Liver (tissue), 3 donors: Measurements from ENCODE around the gene RUFY1.

ENCODE experiments used
- EGR1 ChIP-seq, 2 donors: IDR thresholded peaks; 2 replicates each; pipeline ENCODE4 v1.6.1; 2016 to 2018; ENCODE audit warnings: antibody characterized with exemption in 2 of 2, low read depth in 2 of 2
- FOXA1 ChIP-seq: IDR thresholded peaks from 2 replicates; pipeline ENCODE4 v1.6.1; 2016; ENCODE audit warnings: antibody characterized with exemption
- GABPA ChIP-seq, 2 donors: IDR thresholded peaks in 1 of 2; conservative IDR thresholded peaks in 1 of 2; 2 replicates each; pipeline ENCODE4 v1.6.1; 2016; ENCODE audit warnings: antibody characterized with exemption in 2 of 2, mild to moderate bottlenecking in 1 of 2, moderate library complexity in 1 of 2
- HNF4G ChIP-seq: IDR thresholded peaks from 2 replicates; pipeline ENCODE4 v1.6.1; 2016; ENCODE audit warnings: antibody characterized with exemption
- JUND ChIP-seq, 2 donors: IDR thresholded peaks; 2 replicates each; pipeline ENCODE4 v1.6.1; 2016; ENCODE audit warnings: antibody characterized with exemption in 2 of 2
- MAX ChIP-seq: IDR thresholded peaks from 2 replicates; pipeline ENCODE4 v1.6.1; 2016; ENCODE audit warnings: antibody characterized with exemption
- NR2F2 ChIP-seq: IDR thresholded peaks from 2 replicates; pipeline ENCODE4 v1.6.1; 2016; ENCODE audit warnings: antibody characterized with exemption
- SP1 ChIP-seq: IDR thresholded peaks from 2 replicates; pipeline ENCODE4 v1.6.1; 2018; ENCODE audit warnings: antibody characterized with exemption, mild to moderate bottlenecking
- TAF1 ChIP-seq: conservative IDR thresholded peaks from 2 replicates; pipeline ENCODE4 v1.6.1; 2016; ENCODE audit warnings: antibody characterized with exemption, mild to moderate bottlenecking
- YY1 ChIP-seq: IDR thresholded peaks from 2 replicates; pipeline ENCODE4 v1.6.1; 2016; ENCODE audit warnings: antibody characterized with exemption, mild to moderate bottlenecking
- TF ChIP-seq, protein P1 (sequence below): fragments of 150-350 bp; IDR thresholded peaks from 2 replicates; pipeline ENCODE4 v1.5.1; 2017; ENCODE audit warnings: improper control_type of control experiment, low read depth, low read length; ENCODE audit not compliant: missing input control
- TF ChIP-seq, protein P2 (sequence below): IDR thresholded peaks from 2 replicates; pipeline ENCODE4 v1.6.1; 2016; ENCODE audit warnings: antibody characterized with exemption, mild to moderate bottlenecking
- TF ChIP-seq, protein P3 (sequence below): IDR thresholded peaks from 2 replicates; pipeline ENCODE4 v1.6.1; 2016; ENCODE audit warnings: antibody characterized with exemption
- donor health status: healthy.
- donor health status: healthy.

GRCh38 chr5:179605026-179605833, 54.9 kb downstream of the RUFY1 start:
- TF ChIP-seq, protein P1, sequence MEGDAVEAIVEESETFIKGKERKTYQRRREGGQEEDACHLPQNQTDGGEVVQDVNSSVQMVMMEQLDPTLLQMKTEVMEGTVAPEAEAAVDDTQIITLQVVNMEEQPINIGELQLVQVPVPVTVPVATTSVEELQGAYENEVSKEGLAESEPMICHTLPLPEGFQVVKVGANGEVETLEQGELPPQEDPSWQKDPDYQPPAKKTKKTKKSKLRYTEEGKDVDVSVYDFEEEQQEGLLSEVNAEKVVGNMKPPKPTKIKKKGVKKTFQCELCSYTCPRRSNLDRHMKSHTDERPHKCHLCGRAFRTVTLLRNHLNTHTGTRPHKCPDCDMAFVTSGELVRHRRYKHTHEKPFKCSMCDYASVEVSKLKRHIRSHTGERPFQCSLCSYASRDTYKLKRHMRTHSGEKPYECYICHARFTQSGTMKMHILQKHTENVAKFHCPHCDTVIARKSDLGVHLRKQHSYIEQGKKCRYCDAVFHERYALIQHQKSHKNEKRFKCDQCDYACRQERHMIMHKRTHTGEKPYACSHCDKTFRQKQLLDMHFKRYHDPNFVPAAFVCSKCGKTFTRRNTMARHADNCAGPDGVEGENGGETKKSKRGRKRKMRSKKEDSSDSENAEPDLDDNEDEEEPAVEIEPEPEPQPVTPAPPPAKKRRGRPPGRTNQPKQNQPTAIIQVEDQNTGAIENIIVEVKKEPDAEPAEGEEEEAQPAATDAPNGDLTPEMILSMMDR: no peak
- TF ChIP-seq HNF4G (no peak), TAF1 (no peak), EGR1 (IDR thresholded peaks at IDR 0.05; ENCODE audit: low read depth in 2 of 2) (no peak), SP1 (no peak), YY1 (no peak), NR2F2 (peak; percentile 40), GABPA (IDR thresholded peaks at IDR 0.05 in 1 of 2, conservative IDR thresholded peaks at IDR 0.05 in 1 of 2) (no peak), MAX (no peak), FOXA1 (peak; percentile 20), JUND (IDR thresholded peaks at IDR 0.05) (no peak)
- TF ChIP-seq, protein P2, sequence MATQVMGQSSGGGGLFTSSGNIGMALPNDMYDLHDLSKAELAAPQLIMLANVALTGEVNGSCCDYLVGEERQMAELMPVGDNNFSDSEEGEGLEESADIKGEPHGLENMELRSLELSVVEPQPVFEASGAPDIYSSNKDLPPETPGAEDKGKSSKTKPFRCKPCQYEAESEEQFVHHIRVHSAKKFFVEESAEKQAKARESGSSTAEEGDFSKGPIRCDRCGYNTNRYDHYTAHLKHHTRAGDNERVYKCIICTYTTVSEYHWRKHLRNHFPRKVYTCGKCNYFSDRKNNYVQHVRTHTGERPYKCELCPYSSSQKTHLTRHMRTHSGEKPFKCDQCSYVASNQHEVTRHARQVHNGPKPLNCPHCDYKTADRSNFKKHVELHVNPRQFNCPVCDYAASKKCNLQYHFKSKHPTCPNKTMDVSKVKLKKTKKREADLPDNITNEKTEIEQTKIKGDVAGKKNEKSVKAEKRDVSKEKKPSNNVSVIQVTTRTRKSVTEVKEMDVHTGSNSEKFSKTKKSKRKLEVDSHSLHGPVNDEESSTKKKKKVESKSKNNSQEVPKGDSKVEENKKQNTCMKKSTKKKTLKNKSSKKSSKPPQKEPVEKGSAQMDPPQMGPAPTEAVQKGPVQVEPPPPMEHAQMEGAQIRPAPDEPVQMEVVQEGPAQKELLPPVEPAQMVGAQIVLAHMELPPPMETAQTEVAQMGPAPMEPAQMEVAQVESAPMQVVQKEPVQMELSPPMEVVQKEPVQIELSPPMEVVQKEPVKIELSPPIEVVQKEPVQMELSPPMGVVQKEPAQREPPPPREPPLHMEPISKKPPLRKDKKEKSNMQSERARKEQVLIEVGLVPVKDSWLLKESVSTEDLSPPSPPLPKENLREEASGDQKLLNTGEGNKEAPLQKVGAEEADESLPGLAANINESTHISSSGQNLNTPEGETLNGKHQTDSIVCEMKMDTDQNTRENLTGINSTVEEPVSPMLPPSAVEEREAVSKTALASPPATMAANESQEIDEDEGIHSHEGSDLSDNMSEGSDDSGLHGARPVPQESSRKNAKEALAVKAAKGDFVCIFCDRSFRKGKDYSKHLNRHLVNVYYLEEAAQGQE: no peak
- TF ChIP-seq, protein P3, sequence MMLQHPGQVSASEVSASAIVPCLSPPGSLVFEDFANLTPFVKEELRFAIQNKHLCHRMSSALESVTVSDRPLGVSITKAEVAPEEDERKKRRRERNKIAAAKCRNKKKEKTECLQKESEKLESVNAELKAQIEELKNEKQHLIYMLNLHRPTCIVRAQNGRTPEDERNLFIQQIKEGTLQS: no peak
